RWPE1 (cell line): ENCODE results near the gene GGN.
"Not testable (repeated sequence)": the region's sequence is repeated elsewhere in the genome, so short reads cannot be mapped to it uniquely, and the experiment has no call there.

Experiments
- CTCF ChIA-PET: fragments of 350-600 bp; sonication (Branson Sonifier 250); formaldehyde crosslinking; extraction: SDS; loops from one replicate; lab custom pipeline; 2021; lab: Yijun Ruan, JAX
- POLR2A ChIA-PET: fragments of 400-600 bp; formaldehyde crosslinking; extraction: SDS; loops from one replicate; lab custom pipeline; 2020; ENCODE audit warnings: antibody characterized with exemption; ENCODE audit not compliant: low non-redundant PET; lab: Yijun Ruan, JAX
- DNase-seq: peaks from one replicate; pipeline ENCODE4 v3.0.0; 2012; ENCODE audit warnings: low spot score
- H3K27ac ChIP-seq: fragments of 450-650 bp; 2 replicates; pipeline ENCODE4 v1.5.1; 2017
- TF ChIP-seq, protein P1 (sequence below): fragments of 450-650 bp; conservative IDR thresholded peaks from 2 replicates; pipeline ENCODE4 v1.5.1; 2017; ENCODE audit warnings: low read depth, mild to moderate bottlenecking

Gene GGN

GRCh38 chr19:38371081-38371480 is 16.8 kb downstream of the GGN start:
- H3K27ac ChIP-seq, result no peak overlapping the region
- DNase-seq, result no peak
- ChIA-PET POLR2A (no interaction called here), CTCF (no interaction called here)
- TF ChIP-seq, protein P1, sequence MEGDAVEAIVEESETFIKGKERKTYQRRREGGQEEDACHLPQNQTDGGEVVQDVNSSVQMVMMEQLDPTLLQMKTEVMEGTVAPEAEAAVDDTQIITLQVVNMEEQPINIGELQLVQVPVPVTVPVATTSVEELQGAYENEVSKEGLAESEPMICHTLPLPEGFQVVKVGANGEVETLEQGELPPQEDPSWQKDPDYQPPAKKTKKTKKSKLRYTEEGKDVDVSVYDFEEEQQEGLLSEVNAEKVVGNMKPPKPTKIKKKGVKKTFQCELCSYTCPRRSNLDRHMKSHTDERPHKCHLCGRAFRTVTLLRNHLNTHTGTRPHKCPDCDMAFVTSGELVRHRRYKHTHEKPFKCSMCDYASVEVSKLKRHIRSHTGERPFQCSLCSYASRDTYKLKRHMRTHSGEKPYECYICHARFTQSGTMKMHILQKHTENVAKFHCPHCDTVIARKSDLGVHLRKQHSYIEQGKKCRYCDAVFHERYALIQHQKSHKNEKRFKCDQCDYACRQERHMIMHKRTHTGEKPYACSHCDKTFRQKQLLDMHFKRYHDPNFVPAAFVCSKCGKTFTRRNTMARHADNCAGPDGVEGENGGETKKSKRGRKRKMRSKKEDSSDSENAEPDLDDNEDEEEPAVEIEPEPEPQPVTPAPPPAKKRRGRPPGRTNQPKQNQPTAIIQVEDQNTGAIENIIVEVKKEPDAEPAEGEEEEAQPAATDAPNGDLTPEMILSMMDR, result no peak

DNA sequence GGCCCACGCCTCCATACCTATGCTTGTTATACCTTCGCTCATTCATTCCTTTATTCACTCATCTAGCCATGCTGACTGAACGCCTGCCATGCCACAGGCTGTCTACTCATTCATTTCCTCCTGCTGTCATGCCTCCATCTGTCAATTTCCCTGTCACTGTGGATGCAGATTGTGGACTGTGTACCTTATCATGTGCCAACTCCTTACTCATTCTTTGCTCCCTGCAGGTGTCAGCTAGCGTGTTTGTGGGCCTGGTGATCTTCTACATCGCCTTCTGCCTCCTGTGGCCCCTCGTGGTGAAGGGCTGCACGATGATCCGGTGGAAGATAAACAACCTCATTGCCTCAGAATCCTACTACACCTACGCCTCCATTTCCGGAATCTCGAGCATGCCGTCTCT is 17.5 kb downstream of the GGN start:
- no peak for DNase-seq
- H3K27ac ChIP-seq, result no peak overlapping the region
- ChIA-PET CTCF (no interaction called here), POLR2A (no interaction called here)
- TF ChIP-seq, protein P1, result no peak

DNA sequence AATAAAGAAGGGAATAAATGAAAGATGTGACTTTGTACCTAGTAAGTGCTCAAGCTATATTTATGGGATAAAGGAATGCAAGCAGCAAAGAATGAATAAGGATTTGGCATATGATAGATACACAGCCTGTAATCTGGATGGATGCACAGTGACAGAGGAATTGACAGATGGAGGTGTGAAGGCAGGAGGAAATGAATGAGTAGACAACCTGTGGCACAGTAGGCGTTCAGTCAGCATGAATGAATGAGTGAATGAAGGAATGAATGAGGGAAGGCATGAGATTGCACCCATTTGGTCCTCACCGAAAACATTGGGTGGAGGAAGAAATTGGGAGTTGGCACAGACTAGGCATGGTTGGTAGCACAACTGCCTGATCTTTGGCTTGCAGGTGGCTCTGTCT is 18.2 kb downstream of the GGN start:
- CTCF ChIA-PET, result interaction anchor here (0.6 kb wide), 1 partner anchor 886 kb away, joined by 3 read pairs; no protein-coding TSS in a partner anchor
- POLR2A ChIA-PET, result no interaction called here
- H3K27ac ChIP-seq, result no peak overlapping the region
- TF ChIP-seq, protein P1, result no peak
- DNase-seq, result no peak

DNA sequence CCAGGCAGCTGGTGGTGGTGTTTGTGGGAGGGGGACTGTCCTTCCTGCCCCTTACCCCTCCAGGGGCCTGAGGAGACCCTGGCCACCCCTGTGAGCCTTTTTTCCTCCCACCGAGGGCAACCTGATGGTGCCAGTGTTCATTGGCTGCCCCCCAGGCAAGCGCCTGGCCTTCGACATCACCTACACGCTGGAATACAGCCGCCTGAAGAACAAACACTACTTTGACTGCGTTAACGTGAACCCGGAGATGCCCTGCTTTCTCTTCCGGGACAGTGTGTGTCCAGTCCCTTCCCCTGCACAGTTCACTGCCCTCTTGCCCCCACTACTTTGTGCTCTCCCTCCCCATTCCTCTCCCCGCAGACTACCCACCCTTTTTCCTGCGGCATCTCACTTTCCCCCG is 20.8 kb downstream of the GGN start:
- ChIA-PET CTCF (interaction anchor here (0.7 kb wide), 1 partner anchor 224 kb away, joined by 3 read pairs; no protein-coding TSS in a partner anchor), POLR2A (no interaction called here)
- TF ChIP-seq, protein P1, result no peak

DNA sequence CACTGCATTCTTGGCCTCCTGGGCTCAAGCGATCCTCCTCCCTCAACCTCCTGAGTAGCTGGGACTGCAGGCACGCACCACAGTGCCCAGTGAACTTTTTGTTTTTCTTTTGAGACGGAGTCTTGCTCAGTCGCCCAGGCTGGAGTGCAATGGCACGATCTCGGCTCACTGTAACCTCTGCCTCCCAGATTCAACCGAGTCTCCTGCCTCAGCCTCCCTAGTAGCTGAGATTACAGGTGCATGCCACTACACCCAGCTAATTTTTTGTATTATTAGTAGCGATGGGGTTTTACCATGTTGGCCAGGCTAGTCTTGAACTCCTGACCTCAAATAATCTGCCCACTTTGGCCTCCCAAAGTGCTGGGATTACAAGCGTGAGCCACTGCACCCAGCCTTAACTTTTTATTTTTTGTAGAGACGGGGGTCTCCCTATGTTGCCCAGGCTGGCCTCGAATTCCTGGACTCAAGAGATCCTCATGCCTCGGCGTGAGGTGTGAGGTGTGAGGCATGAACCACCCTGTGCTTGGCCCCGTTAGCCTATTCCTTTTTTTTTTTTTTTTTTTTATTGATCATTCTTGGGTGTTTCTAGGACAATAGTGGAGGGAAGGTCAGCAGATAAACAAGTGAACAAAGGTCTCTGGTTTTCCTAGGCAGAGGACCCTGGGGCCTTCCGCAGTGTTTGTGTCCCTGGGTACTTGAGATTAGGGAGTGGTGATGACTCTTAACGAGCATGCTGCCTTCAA is 24.7 kb downstream of the GGN start:
- POLR2A ChIA-PET, DNase-seq: not testable (repeated sequence)
- peak overlapping the region; percentile 84 for H3K27ac ChIP-seq
- CTCF ChIA-PET, result interaction anchor here (0.8 kb wide), 1 partner anchor 27 kb away, joined by 3 read pairs; the partner anchor contains the start of gene CATSPERG

More for the DNA sequence above, 20.8 kb downstream of the GGN start:
- no peak overlapping the region for H3K27ac ChIP-seq
- DNase-seq, result no peak

DNA sequence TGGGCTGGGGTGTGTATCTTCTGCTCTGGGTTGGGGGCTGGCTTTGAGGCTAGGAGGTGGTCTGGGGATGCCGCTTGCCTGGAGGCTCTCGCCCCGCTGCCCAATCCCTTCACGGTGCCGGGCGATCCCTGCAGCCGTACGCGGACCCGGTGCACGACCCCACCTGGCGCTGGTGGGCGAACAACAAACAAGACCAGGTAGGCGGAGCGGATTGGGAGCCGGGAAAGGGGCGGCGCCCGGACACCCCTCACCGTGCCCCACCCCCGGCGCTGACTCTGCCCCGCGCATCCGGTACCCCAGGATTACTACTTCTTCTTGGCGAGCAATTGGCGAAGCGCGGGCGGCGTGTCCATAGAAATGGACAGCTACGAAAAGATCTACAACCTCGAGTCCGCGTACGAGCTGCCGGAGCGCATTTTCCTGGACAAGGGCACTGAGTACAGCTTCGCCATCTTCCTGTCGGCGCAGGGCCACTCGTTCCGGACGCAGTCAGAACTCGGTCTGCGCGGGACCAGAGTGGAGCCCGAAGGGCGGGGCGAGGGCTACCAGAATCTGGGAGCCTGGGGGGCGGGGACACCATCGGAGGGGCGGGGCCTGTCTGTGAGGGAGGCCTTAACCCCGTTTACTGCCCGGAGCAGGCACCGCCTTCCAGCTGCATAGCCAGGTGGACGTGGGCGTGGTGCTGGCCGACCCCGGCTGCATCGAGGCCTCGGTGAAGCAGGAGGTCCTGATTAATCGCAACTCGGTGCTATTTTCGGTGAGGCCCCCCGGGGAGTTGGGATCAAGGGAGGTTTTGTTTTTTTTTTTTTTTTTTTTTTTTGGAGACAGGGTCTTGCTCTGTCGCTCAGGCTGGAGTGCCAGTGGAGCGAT is 25.5 kb downstream of the GGN start:
- peak; percentile 77 for DNase-seq
- H3K27ac ChIP-seq, result peak overlapping the region; percentile 84
- POLR2A ChIA-PET, result no interaction called here
- CTCF ChIA-PET, result interaction anchor here (0.8 to 1.1 kb wide), 3 partner anchors 26 to 128 kb away, joined by 3 to 5 read pairs (median 4); partner anchors contain the start of genes CATSPERG and FAM98C
- TF ChIP-seq, protein P1, result no peak
